HEK293 (cell line): ENCODE data around the gene LRRC26.

Source experiments
- CTCF ChIA-PET: fragments of 350-600 bp; formaldehyde crosslinking; extraction: SDS; loops from one replicate; lab custom pipeline; 2021; ENCODE audit warnings: antibody characterized with exemption; lab: Yijun Ruan, JAX
- POLR2A ChIA-PET: fragments of 300-600 bp; formaldehyde crosslinking; extraction: SDS; loops from one replicate; lab custom pipeline; 2020; ENCODE audit warnings: antibody characterized with exemption, inconsistent platforms; lab: Yijun Ruan, JAX
- H3K27ac ChIP-seq: fragments of 200-500 bp; sonication (Bioruptor generic); 2 replicates; pipeline ENCODE4 v1.5.1; 2014; ENCODE audit warnings: low read depth, low read length, control low read depth, inconsistent platforms; ENCODE audit errors: extremely low read depth
- H3K36me3 ChIP-seq, 2 experiments: fragments of 200-500 bp in 1 of 2; sonication (Bioruptor generic) in 1 of 2; 1 replicate in 1 of 2; 2 replicates in 1 of 2; pipeline ENCODE4 v1.5.1; 2014 to 2017; ENCODE audit warnings: inconsistent platforms in 2 of 2, low read length in 2 of 2; ENCODE audit not compliant: control insufficient read depth in 2 of 2, insufficient read depth in 1 of 2
- H3K4me1 ChIP-seq: fragments of 200-500 bp; sonication (Bioruptor generic); 2 replicates; pipeline ENCODE4 v1.5.1; 2014; ENCODE audit warnings: mild to moderate bottlenecking, low read length, inconsistent platforms; ENCODE audit not compliant: control insufficient read depth, insufficient read depth
- H3K4me3 ChIP-seq: 2 replicates; pipeline ENCODE4 v1.5.1; 2011; ENCODE audit warnings: low read depth, mild to moderate bottlenecking, control low read depth, low read length, moderate library complexity
- H3K9me3 ChIP-seq: fragments of 200-500 bp; sonication (Bioruptor generic); 2 replicates; pipeline ENCODE4 v1.5.1; 2014; ENCODE audit warnings: low read depth, low read length, inconsistent platforms; ENCODE audit not compliant: control insufficient read depth, insufficient read depth
- EGR2 ChIP-seq: fragments of 450-650 bp; formaldehyde crosslinking; IDR thresholded peaks from 2 replicates; pipeline ENCODE4 v1.5.1; 2016; ENCODE audit warnings: low read depth, missing biosample characterization, missing genetic modification characterization
- GLIS1 ChIP-seq: fragments of 450-650 bp; formaldehyde crosslinking; IDR thresholded peaks from 2 replicates; pipeline ENCODE4 v1.5.1; 2016; ENCODE audit warnings: missing biosample characterization, missing genetic modification characterization
- GLIS2 ChIP-seq: fragments of 450-650 bp; formaldehyde crosslinking; IDR thresholded peaks from 2 replicates; pipeline ENCODE4 v1.5.1; 2016; ENCODE audit warnings: missing biosample characterization, missing genetic modification characterization
- KLF1 ChIP-seq: fragments of 450-650 bp; formaldehyde crosslinking; IDR thresholded peaks from 2 replicates; pipeline ENCODE4 v1.5.1; 2016; ENCODE audit warnings: missing biosample characterization, missing genetic modification characterization
- MZF1 ChIP-seq: fragments of 450-650 bp; formaldehyde crosslinking; IDR thresholded peaks from 2 replicates; pipeline ENCODE4 v1.5.1; 2017; ENCODE audit warnings: missing biosample characterization, missing genetic modification characterization, borderline replicate concordance
- OSR2 ChIP-seq: fragments of 450-650 bp; formaldehyde crosslinking; IDR thresholded peaks from 2 replicates; pipeline ENCODE4 v1.5.1; 2016; ENCODE audit warnings: missing biosample characterization, missing genetic modification characterization
- ZEB2 ChIP-seq: fragments of 450-650 bp; formaldehyde crosslinking; IDR thresholded peaks from 2 replicates; pipeline ENCODE4 v1.5.1; 2016; ENCODE audit warnings: missing biosample characterization, missing genetic modification characterization
- ZNF23 ChIP-seq: fragments of 450-650 bp; formaldehyde crosslinking; IDR thresholded peaks from 2 replicates; pipeline ENCODE4 v1.5.1; 2016; ENCODE audit warnings: missing biosample characterization, missing genetic modification characterization, borderline replicate concordance
- ZNF274 ChIP-seq, 2 experiments: fragments of 200-500 bp in 1 of 2; fragments of 450-650 bp in 1 of 2; sonication (Bioruptor generic) in 1 of 2; formaldehyde crosslinking in 1 of 2; IDR thresholded peaks; 2 replicates each; pipeline versions ENCODE4 v1.5.1 to v1.6.1; 2014 to 2016; ENCODE audit warnings: borderline replicate concordance in 1 of 2, inconsistent platforms in 1 of 2, low read length in 1 of 2, missing biosample characterization in 1 of 2, missing genetic modification characterization in 1 of 2
- ZNF366 ChIP-seq: fragments of 450-650 bp; formaldehyde crosslinking; conservative IDR thresholded peaks from 2 replicates; pipeline ENCODE4 v1.5.1; 2016; ENCODE audit warnings: missing biosample characterization, missing genetic modification characterization
- ZNF391 ChIP-seq: fragments of 450-650 bp; formaldehyde crosslinking; IDR thresholded peaks from 2 replicates; pipeline ENCODE4 v1.5.1; 2016; ENCODE audit warnings: low read depth, missing biosample characterization, missing genetic modification characterization, borderline replicate concordance
- ZNF555 ChIP-seq: fragments of 450-650 bp; formaldehyde crosslinking; conservative IDR thresholded peaks from 2 replicates; pipeline ENCODE4 v1.5.1; 2017; ENCODE audit warnings: missing biosample characterization, mild to moderate bottlenecking, missing genetic modification characterization, inconsistent platforms
- ZNF629 ChIP-seq: fragments of 450-650 bp; formaldehyde crosslinking; IDR thresholded peaks from 2 replicates; pipeline ENCODE4 v1.5.1; 2017; ENCODE audit warnings: missing biosample characterization, missing genetic modification characterization
- ZNF707 ChIP-seq: fragments of 450-650 bp; formaldehyde crosslinking; IDR thresholded peaks from 2 replicates; pipeline ENCODE4 v1.5.1; 2016; ENCODE audit warnings: missing biosample characterization, missing genetic modification characterization
- ZNF791 ChIP-seq: fragments of 450-650 bp; formaldehyde crosslinking; IDR thresholded peaks from 2 replicates; pipeline ENCODE4 v1.5.1; 2016; ENCODE audit warnings: missing biosample characterization, missing genetic modification characterization
- TF ChIP-seq, protein P1 (sequence below): fragments of 450-650 bp; formaldehyde crosslinking; IDR thresholded peaks from 2 replicates; pipeline ENCODE4 v1.5.1; 2016; ENCODE audit warnings: missing biosample characterization, missing genetic modification characterization
- TF ChIP-seq, protein P2 (sequence below): fragments of 450-650 bp; formaldehyde crosslinking; IDR thresholded peaks from 2 replicates; pipeline ENCODE4 v1.5.1; 2016; ENCODE audit warnings: missing biosample characterization, missing genetic modification characterization
- TF ChIP-seq, protein P3 (sequence below): fragments of 450-650 bp; formaldehyde crosslinking; IDR thresholded peaks from 2 replicates; pipeline ENCODE4; 2016; ENCODE audit warnings: missing biosample characterization, missing genetic modification characterization
- TF ChIP-seq, protein P4 (sequence below): fragments of 450-650 bp; formaldehyde crosslinking; IDR thresholded peaks from 2 replicates; pipeline ENCODE4 v1.5.1; 2016; ENCODE audit warnings: missing biosample characterization, missing genetic modification characterization

The LRRC26 gene

DNA sequence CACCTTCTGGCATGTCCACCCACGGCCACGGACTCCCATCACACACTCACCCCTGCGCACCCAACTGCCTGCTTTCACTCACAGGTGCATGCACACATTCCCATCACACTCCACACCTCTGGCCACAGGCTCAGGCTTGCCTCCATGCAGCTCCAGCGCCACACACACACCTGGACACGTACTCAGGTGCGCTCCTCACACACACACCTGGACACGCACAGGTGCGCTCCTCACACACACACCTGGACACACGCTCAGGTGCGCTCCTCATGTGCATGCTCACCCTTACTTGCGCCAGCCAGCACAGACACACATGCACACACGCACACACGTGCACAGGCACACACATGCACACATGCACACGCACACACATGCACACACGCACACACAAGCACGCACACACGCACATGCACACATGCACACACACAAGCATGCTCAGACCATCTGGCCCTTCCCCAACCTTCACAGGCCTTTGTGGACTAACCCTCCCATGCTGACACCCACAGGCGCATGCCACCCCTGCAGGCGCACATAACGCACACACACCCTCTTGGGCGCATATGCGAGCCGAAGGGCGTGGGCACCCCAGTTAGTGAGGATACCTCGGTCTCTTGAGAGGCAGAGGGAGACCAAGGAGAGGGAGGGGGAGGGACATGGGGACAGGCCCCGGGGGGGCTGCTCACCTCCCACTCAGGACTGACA lies 22.6 kb downstream of the LRRC26 start (continued):
- TF ChIP-seq ZNF391 (tag by site-specific recombination) (no peak), EGR2 (peak; percentile 55; the same call in 1 of the 2 replicates), ZEB2 (tag by site-specific recombination) (peak; percentile 95), ZNF555 (no peak)

DNA sequence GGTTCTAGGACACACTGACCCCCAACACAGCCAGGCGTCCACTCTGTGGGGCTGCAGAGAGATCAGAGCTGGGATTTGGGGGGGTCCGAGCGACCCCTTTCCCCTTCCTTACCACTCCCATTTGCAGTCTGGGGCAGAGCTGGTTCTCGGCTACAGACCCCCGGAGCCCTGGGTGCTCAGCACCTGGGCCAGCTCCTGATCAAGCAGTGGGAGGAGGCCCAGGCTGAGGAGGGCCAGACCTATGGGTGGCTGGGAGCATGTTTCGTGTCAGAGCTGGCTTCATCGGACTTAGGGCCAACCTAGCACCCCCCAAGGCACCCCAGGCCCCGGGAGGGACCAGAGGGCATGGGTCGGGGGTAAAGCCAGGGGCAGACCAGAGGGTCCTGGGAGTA lies 23.3 kb downstream of the LRRC26 start:
- TF ChIP-seq ZNF791 (tag by site-specific recombination) (no peak), GLIS2 (tag by site-specific recombination) (no peak; the same call in 1 of the 2 replicates), ZNF23 (tag by site-specific recombination) (no peak), ZNF366 (tag by site-specific recombination) (no peak), GLIS1 (0 out of 2 replicates have a peak, but pooled peaks have one; percentile 3)
- TF ChIP-seq, protein P1, sequence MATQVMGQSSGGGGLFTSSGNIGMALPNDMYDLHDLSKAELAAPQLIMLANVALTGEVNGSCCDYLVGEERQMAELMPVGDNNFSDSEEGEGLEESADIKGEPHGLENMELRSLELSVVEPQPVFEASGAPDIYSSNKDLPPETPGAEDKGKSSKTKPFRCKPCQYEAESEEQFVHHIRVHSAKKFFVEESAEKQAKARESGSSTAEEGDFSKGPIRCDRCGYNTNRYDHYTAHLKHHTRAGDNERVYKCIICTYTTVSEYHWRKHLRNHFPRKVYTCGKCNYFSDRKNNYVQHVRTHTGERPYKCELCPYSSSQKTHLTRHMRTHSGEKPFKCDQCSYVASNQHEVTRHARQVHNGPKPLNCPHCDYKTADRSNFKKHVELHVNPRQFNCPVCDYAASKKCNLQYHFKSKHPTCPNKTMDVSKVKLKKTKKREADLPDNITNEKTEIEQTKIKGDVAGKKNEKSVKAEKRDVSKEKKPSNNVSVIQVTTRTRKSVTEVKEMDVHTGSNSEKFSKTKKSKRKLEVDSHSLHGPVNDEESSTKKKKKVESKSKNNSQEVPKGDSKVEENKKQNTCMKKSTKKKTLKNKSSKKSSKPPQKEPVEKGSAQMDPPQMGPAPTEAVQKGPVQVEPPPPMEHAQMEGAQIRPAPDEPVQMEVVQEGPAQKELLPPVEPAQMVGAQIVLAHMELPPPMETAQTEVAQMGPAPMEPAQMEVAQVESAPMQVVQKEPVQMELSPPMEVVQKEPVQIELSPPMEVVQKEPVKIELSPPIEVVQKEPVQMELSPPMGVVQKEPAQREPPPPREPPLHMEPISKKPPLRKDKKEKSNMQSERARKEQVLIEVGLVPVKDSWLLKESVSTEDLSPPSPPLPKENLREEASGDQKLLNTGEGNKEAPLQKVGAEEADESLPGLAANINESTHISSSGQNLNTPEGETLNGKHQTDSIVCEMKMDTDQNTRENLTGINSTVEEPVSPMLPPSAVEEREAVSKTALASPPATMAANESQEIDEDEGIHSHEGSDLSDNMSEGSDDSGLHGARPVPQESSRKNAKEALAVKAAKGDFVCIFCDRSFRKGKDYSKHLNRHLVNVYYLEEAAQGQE (tag by site-specific recombination), result peak; percentile 92
- TF ChIP-seq, all 188 proteins: peak for 2
- ChIA-PET POLR2A (interaction anchor here (0.6 to 1.1 kb wide), 4 partner anchors 11 to 495 kb away, joined by 3 to 7 read pairs (median 4); no protein-coding TSS in a partner anchor), CTCF (no interaction called here)
- Histone ChIP-seq H3K27ac (no peak overlapping the region), H3K4me3 (no peak overlapping the region), H3K36me3 (no peaks in the 10 kb centered on the region), H3K9me3 (no peaks in the 10 kb centered on the region), H3K4me1 (no peaks in the 10 kb centered on the region)

DNA sequence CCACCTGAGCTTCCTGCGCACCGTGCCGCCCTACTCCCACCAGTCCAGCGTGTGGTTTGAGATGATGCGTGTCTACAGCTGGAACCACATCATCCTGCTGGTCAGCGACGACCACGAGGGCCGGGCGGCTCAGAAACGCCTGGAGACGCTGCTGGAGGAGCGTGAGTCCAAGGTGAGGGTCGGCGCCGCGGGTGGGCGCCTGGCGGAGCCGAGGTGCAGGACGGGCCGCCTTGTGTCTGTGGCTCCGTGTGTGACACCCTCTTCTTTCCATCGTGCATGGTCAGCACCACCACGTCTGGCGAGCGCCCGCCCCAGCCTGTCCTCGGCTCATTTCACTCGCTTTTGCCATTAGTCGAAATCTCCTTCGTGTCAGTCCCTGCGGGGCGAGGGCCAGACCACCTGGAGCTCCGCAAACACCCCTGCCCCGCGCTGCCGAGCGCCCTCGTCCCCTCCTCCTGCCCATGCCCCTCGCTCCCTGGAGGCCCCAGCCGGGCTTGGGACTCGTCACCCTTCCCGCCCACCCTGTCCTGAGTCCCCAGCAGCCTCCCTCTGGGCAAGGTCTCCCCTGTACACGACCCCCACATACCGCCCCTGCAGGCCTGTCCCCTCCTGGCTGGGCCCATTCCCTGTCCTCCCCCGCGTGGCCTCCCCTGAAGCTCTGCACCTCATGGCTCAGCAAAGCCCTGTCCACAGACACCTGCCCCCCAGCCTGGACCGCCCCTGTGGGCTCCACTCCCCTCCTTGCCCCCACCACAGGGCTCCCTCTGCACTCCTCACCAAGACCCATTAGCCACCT lies 23.9 kb downstream of the LRRC26 start:
- Histone ChIP-seq H3K27ac (no peak overlapping the region), H3K4me3 (no peak overlapping the region), H3K9me3 (no peaks in the 10 kb centered on the region), H3K4me1 (no peaks in the 10 kb centered on the region), H3K36me3 (no peaks in the 10 kb centered on the region)
- POLR2A ChIA-PET, result interaction anchor here (0.6 to 1.1 kb wide), 3 partner anchors 11 to 22 kb away, joined by 3 to 7 read pairs (median 4); no protein-coding TSS in a partner anchor
- CTCF ChIA-PET, result no interaction called here
- TF ChIP-seq GLIS2 (tag by site-specific recombination), result peak; percentile 72; the same call in 1 of the 2 replicates
- TF ChIP-seq MZF1 (tag by site-specific recombination), result no peak
- no peak for TF ChIP-seq OSR2 (tag by site-specific recombination)
- TF ChIP-seq ZNF629 (tag by site-specific recombination), result no peak
- TF ChIP-seq KLF1 (tag by site-specific recombination), result no peak
- no peak for TF ChIP-seq ZNF274 (IDR thresholded peaks at IDR 0.05; ENCODE audit: low read length)
- TF ChIP-seq ZNF274 (tag by site-specific recombination; IDR thresholded peaks at IDR 0.05; ENCODE audit: borderline replicate concordance), result no peak
- TF ChIP-seq, protein P1 (tag by site-specific recombination), result peak; percentile 87
- TF ChIP-seq, protein P2, sequence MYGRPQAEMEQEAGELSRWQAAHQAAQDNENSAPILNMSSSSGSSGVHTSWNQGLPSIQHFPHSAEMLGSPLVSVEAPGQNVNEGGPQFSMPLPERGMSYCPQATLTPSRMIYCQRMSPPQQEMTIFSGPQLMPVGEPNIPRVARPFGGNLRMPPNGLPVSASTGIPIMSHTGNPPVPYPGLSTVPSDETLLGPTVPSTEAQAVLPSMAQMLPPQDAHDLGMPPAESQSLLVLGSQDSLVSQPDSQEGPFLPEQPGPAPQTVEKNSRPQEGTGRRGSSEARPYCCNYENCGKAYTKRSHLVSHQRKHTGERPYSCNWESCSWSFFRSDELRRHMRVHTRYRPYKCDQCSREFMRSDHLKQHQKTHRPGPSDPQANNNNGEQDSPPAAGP, result no peak
- TF ChIP-seq, protein P3, sequence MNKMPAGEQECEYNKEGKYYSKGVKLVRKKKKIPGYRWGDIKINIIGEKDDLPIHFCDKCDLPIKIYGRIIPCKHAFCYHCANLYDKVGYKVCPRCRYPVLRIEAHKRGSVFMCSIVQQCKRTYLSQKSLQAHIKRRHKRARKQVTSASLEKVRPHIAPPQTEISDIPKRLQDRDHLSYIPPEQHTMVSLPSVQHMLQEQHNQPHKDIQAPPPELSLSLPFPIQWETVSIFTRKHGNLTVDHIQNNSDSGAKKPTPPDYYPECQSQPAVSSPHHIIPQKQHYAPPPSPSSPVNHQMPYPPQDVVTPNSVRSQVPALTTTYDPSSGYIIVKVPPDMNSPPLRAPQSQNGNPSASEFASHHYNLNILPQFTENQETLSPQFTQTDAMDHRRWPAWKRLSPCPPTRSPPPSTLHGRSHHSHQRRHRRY (tag by site-specific recombination), result no peak
- TF ChIP-seq, protein P4, sequence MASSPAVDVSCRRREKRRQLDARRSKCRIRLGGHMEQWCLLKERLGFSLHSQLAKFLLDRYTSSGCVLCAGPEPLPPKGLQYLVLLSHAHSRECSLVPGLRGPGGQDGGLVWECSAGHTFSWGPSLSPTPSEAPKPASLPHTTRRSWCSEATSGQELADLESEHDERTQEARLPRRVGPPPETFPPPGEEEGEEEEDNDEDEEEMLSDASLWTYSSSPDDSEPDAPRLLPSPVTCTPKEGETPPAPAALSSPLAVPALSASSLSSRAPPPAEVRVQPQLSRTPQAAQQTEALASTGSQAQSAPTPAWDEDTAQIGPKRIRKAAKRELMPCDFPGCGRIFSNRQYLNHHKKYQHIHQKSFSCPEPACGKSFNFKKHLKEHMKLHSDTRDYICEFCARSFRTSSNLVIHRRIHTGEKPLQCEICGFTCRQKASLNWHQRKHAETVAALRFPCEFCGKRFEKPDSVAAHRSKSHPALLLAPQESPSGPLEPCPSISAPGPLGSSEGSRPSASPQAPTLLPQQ (tag by site-specific recombination), result no peak
- TF ChIP-seq ZNF707, result no peak
